Liver (tissue), 9 donors: ENCODE results near the gene TEX10. TPM values are rescaled to one million over a fixed set of nuclear protein-coding genes. Genes with fewer than 3 reads are reported as not detected.

ENCODE experiments used
- DNase-seq: peaks from one replicate; pipeline ENCODE4 v3.0.0-alpha.2; 2017; ENCODE audit warnings: low spot score
- H3K27ac ChIP-seq, 2 donors: one replicate each; pipeline ENCODE4 v1.7.0; 2013; ENCODE audit warnings: inconsistent platforms in 2 of 2, low read length in 2 of 2, control low read depth in 1 of 2, low read depth in 1 of 2, mild to moderate bottlenecking in 1 of 2
- H3K27me3 ChIP-seq, 4 donors: one replicate each; pipeline versions ENCODE4 v1.6.1 to v1.7.0; 2013; ENCODE audit warnings: low read length in 3 of 4, inconsistent platforms in 1 of 4, mild to moderate bottlenecking in 1 of 4, moderate library complexity in 1 of 4; ENCODE audit not compliant: control insufficient read depth in 4 of 4, insufficient read depth in 4 of 4
- H3K36me3 ChIP-seq, 4 donors: one replicate each; pipeline versions ENCODE4 v1.6.1 to v1.7.0; 2013; ENCODE audit warnings: low read length in 3 of 4, mild to moderate bottlenecking in 3 of 4, low read depth in 1 of 4, moderate library complexity in 1 of 4; ENCODE audit not compliant: control insufficient read depth in 4 of 4, insufficient read depth in 3 of 4
- H3K4me1 ChIP-seq, 4 donors: one replicate each; pipeline versions ENCODE4 v1.6.1 to v1.7.0; 2013; ENCODE audit warnings: low read length in 3 of 4, mild to moderate bottlenecking in 3 of 4, moderate library complexity in 1 of 4; ENCODE audit not compliant: control insufficient read depth in 4 of 4, insufficient read depth in 4 of 4
- H3K4me3 ChIP-seq, 3 donors: one replicate each; pipeline versions ENCODE4 v1.6.1 to v1.7.0; 2013; ENCODE audit warnings: low read length in 3 of 3, control low read depth in 1 of 3, low read depth in 1 of 3, mild to moderate bottlenecking in 1 of 3
- H3K9ac ChIP-seq, 2 donors: one replicate each; pipeline ENCODE4 v1.7.0; 2013; ENCODE audit warnings: low read length in 2 of 2, mild to moderate bottlenecking in 2 of 2, moderate library complexity in 2 of 2, control low read depth in 1 of 2, low read depth in 1 of 2
- H3K9me3 ChIP-seq, 4 donors: one replicate each; pipeline versions ENCODE4 v1.6.1 to v1.7.0; 2013; ENCODE audit warnings: low read length in 3 of 4; ENCODE audit not compliant: control insufficient read depth in 4 of 4
- ATF3 ChIP-seq: IDR thresholded peaks from 2 replicates; pipeline ENCODE4 v1.6.1; 2016; ENCODE audit warnings: antibody characterized with exemption
- EGR1 ChIP-seq, 2 donors: IDR thresholded peaks; 2 replicates each; pipeline ENCODE4 v1.6.1; 2016 to 2018; ENCODE audit warnings: antibody characterized with exemption in 2 of 2, low read depth in 2 of 2
- FOXA1 ChIP-seq: IDR thresholded peaks from 2 replicates; pipeline ENCODE4 v1.6.1; 2016; ENCODE audit warnings: antibody characterized with exemption
- FOXA2 ChIP-seq: IDR thresholded peaks from 2 replicates; pipeline ENCODE4 v1.6.1; 2016; ENCODE audit warnings: antibody characterized with exemption
- HNF4A ChIP-seq, 2 donors: conservative IDR thresholded peaks; 2 replicates each; pipeline ENCODE4 v1.6.1; 2016; ENCODE audit warnings: antibody characterized with exemption in 2 of 2, mild to moderate bottlenecking in 2 of 2
- HNF4G ChIP-seq: IDR thresholded peaks from 2 replicates; pipeline ENCODE4 v1.6.1; 2016; ENCODE audit warnings: antibody characterized with exemption
- JUND ChIP-seq, 2 donors: IDR thresholded peaks; 2 replicates each; pipeline ENCODE4 v1.6.1; 2016; ENCODE audit warnings: antibody characterized with exemption in 2 of 2
- NR2F2 ChIP-seq: IDR thresholded peaks from 2 replicates; pipeline ENCODE4 v1.6.1; 2016; ENCODE audit warnings: antibody characterized with exemption
- RAD21 ChIP-seq, 2 donors: IDR thresholded peaks; 2 replicates each; pipeline ENCODE4 v1.6.1; 2016; ENCODE audit warnings: antibody characterized with exemption in 2 of 2, mild to moderate bottlenecking in 2 of 2
- RXRA ChIP-seq, 2 donors: IDR thresholded peaks; 2 replicates each; pipeline ENCODE4 v1.6.1; 2017 to 2018; ENCODE audit warnings: antibody characterized with exemption in 2 of 2, mild to moderate bottlenecking in 1 of 2
- SP1 ChIP-seq: IDR thresholded peaks from 2 replicates; pipeline ENCODE4 v1.6.1; 2018; ENCODE audit warnings: antibody characterized with exemption, mild to moderate bottlenecking
- TAF1 ChIP-seq: conservative IDR thresholded peaks from 2 replicates; pipeline ENCODE4 v1.6.1; 2016; ENCODE audit warnings: antibody characterized with exemption, mild to moderate bottlenecking
- YY1 ChIP-seq: IDR thresholded peaks from 2 replicates; pipeline ENCODE4 v1.6.1; 2016; ENCODE audit warnings: antibody characterized with exemption, mild to moderate bottlenecking
- WGBS: extraction: QIAGEN DNeasy Blood & Tissue Kit; methylation state at CpG from one replicate; pipeline ENCODE4 v1.1.7; 2013; 5-methylcytosine and 5-hydroxymethylcytosine counted together
- polyA plus RNA-seq, 2 donors: library from polyadenylated mRNA; stranded (reverse) in 1 of 2; unstranded in 1 of 2; fragments of 200-250 nt in 1 of 2; fragments of >200 nt in 1 of 2; fragmentation: Nextera tagmentation in 1 of 2; extraction: Ambion mirVana in 1 of 2; gene quantifications; one replicate each; pipeline versions ENCODE4 v1.2.1 to v1.2.3, GENCODE V29; 2013 to 2015
- total RNA-seq, 2 donors: library from RNA; depleted of rRNA; stranded (reverse); fragments of >200 nt; gene quantifications; one replicate each; pipeline ENCODE4 v1.2.3, GENCODE V29; 2014
- TF ChIP-seq, protein P1 (sequence below): IDR thresholded peaks from 2 replicates; pipeline ENCODE4 v1.6.1; 2016; ENCODE audit warnings: antibody characterized with exemption
- TF ChIP-seq, protein P2 (sequence below): fragments of 150-350 bp; IDR thresholded peaks from 2 replicates; pipeline ENCODE4 v1.5.1; 2017; ENCODE audit warnings: improper control_type of control experiment, low read depth, low read length; ENCODE audit not compliant: missing input control
- TF ChIP-seq, protein P3 (sequence below): IDR thresholded peaks from 2 replicates; pipeline ENCODE4 v1.6.1; 2016; ENCODE audit warnings: antibody characterized with exemption
- TF ChIP-seq, protein P4 (sequence below): IDR thresholded peaks from 2 replicates; pipeline ENCODE4 v1.6.1; 2016; ENCODE audit warnings: antibody characterized with exemption, mild to moderate bottlenecking
- donor health status: healthy.
- donor health status: healthy.
- donor health status: healthy.
- donor health status: healthy.
- donor health status: healthy.

TEX10 gene
- total and polyA plus RNA-seq, 4 donors, result 3.3 to 10.0 (median 6.1) TPM

DNA sequence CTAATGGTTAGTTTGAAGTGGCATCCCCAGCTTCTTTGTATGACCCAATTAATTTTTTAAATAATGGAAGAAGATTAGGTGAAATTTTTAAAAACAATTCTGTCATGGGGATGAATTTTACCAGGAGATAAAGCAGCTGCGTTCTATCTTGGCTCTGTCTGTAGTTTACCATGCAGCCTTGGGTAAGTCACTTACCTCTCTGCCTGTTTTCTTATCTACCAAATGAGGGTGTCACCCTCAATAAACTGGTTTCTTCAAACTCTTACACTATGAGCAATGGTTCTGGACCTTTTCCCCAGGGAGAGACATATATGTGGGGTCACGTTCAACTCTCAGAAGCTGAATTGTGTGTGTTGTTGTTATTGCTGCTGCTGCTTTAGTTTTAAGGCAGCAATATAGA is 71.7 kb downstream of the TEX10 start:
- DNase-seq, result no peak
- 97% methylated on average over 2 of the region's 2 CpGs for WGBS

DNA sequence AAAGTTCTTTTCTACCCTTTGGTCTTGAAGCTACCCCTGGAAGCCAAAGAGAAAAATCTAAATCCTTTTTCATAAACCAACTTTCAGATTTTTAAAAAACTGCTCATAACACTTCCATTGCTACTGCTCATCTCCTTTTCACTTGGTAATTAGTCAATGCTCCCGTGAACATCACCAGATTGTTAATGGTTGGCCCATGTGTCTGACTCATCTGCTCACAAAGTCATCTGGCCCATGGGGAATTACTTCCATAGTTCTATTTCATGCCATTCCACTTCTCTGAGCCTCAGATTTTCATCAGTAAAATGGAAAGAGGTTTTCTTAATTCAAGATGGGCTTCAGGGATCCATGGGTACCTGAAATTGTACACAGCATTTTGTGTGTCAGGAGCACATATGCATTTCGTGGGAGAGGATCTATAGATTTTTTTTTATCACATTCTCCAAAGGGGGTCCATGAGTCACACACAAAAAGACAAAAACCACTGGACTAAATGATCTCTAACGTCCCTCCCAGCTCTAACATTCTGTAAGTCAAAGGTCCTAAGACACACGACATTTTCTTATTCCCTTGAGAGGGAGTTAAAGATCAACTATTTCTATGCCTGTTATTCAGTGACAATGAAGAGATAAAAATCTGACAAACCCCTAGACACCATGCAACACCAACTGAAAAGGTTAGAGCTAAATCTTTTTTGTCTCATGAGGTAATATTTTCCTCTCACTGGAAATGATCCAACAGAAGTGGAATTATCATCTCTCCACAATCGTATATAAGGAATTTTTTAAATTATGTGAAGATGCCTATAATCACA is 75.4 kb downstream of the TEX10 start:
- H3K27ac ChIP-seq, result no peak overlapping the region
- no peak overlapping the region for H3K9ac ChIP-seq
- H3K9me3 ChIP-seq, result no peaks in the 10 kb centered on the region
- H3K4me3 ChIP-seq, result no peak overlapping the region
- WGBS, result 88% methylated on average over 5 of the region's 5 CpGs
- H3K4me1 ChIP-seq, result no peaks in the 10 kb centered on the region
- DNase-seq, result no peak
- peaks cover 0 to 20% (median 8%) of the 10 kb centered on the region in 4 donors for H3K36me3 ChIP-seq
- TF ChIP-seq EGR1 (IDR thresholded peaks at IDR 0.05; ENCODE audit: low read depth in 2 of 2), result no peak
- no peak for TF ChIP-seq RAD21 (IDR thresholded peaks at IDR 0.05)
- no peak for TF ChIP-seq SP1
- TF ChIP-seq FOXA1, result no peak
- no peak for TF ChIP-seq HNF4G
- TF ChIP-seq RXRA (IDR thresholded peaks at IDR 0.05), result no peak
- TF ChIP-seq YY1, result no peak
- no peak for TF ChIP-seq JUND (IDR thresholded peaks at IDR 0.05)
- TF ChIP-seq, protein P1, sequence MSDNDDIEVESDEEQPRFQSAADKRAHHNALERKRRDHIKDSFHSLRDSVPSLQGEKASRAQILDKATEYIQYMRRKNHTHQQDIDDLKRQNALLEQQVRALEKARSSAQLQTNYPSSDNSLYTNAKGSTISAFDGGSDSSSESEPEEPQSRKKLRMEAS, result no peak
- no peak for TF ChIP-seq TAF1
- TF ChIP-seq, protein P2, sequence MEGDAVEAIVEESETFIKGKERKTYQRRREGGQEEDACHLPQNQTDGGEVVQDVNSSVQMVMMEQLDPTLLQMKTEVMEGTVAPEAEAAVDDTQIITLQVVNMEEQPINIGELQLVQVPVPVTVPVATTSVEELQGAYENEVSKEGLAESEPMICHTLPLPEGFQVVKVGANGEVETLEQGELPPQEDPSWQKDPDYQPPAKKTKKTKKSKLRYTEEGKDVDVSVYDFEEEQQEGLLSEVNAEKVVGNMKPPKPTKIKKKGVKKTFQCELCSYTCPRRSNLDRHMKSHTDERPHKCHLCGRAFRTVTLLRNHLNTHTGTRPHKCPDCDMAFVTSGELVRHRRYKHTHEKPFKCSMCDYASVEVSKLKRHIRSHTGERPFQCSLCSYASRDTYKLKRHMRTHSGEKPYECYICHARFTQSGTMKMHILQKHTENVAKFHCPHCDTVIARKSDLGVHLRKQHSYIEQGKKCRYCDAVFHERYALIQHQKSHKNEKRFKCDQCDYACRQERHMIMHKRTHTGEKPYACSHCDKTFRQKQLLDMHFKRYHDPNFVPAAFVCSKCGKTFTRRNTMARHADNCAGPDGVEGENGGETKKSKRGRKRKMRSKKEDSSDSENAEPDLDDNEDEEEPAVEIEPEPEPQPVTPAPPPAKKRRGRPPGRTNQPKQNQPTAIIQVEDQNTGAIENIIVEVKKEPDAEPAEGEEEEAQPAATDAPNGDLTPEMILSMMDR, result no peak
- no peak for TF ChIP-seq ATF3
- no peak for TF ChIP-seq HNF4A (conservative IDR thresholded peaks at IDR 0.05)
- no peak for TF ChIP-seq FOXA2
- H3K27me3 ChIP-seq, result no peaks in the 10 kb centered on the region

More for the DNA sequence above, 71.7 kb downstream of the TEX10 start:
- Histone ChIP-seq H3K27me3 (no peaks in the 10 kb centered on the region), H3K4me3 (no peak overlapping the region), H3K27ac (no peak overlapping the region), H3K4me1 (no peaks in the 10 kb centered on the region), H3K36me3 (peaks cover 1 to 26% (median 22%) of the 10 kb centered on the region in 4 donors), H3K9me3 (peaks cover 0 to 3% (median 1%) of the 10 kb centered on the region in 4 donors), H3K9ac (no peak overlapping the region)
- TF ChIP-seq NR2F2 (no peak), RAD21 (IDR thresholded peaks at IDR 0.05) (no peak), EGR1 (IDR thresholded peaks at IDR 0.05; ENCODE audit: low read depth in 2 of 2) (no peak), JUND (IDR thresholded peaks at IDR 0.05) (no peak), ATF3 (no peak), RXRA (IDR thresholded peaks at IDR 0.05) (no peak), TAF1 (no peak)
- TF ChIP-seq, protein P3, sequence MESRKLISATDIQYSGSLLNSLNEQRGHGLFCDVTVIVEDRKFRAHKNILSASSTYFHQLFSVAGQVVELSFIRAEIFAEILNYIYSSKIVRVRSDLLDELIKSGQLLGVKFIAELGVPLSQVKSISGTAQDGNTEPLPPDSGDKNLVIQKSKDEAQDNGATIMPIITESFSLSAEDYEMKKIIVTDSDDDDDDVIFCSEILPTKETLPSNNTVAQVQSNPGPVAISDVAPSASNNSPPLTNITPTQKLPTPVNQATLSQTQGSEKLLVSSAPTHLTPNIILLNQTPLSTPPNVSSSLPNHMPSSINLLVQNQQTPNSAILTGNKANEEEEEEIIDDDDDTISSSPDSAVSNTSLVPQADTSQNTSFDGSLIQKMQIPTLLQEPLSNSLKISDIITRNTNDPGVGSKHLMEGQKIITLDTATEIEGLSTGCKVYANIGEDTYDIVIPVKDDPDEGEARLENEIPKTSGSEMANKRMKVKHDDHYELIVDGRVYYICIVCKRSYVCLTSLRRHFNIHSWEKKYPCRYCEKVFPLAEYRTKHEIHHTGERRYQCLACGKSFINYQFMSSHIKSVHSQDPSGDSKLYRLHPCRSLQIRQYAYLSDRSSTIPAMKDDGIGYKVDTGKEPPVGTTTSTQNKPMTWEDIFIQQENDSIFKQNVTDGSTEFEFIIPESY, result no peak
- TF ChIP-seq, protein P4, sequence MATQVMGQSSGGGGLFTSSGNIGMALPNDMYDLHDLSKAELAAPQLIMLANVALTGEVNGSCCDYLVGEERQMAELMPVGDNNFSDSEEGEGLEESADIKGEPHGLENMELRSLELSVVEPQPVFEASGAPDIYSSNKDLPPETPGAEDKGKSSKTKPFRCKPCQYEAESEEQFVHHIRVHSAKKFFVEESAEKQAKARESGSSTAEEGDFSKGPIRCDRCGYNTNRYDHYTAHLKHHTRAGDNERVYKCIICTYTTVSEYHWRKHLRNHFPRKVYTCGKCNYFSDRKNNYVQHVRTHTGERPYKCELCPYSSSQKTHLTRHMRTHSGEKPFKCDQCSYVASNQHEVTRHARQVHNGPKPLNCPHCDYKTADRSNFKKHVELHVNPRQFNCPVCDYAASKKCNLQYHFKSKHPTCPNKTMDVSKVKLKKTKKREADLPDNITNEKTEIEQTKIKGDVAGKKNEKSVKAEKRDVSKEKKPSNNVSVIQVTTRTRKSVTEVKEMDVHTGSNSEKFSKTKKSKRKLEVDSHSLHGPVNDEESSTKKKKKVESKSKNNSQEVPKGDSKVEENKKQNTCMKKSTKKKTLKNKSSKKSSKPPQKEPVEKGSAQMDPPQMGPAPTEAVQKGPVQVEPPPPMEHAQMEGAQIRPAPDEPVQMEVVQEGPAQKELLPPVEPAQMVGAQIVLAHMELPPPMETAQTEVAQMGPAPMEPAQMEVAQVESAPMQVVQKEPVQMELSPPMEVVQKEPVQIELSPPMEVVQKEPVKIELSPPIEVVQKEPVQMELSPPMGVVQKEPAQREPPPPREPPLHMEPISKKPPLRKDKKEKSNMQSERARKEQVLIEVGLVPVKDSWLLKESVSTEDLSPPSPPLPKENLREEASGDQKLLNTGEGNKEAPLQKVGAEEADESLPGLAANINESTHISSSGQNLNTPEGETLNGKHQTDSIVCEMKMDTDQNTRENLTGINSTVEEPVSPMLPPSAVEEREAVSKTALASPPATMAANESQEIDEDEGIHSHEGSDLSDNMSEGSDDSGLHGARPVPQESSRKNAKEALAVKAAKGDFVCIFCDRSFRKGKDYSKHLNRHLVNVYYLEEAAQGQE, result no peak
- TF ChIP-seq, protein P1, result no peak
